ENCODE measurements around the gene MYO18B.

Gene MYO18B

GRCh38 chr22:26019596-26019995 is 277.6 kb downstream of the MYO18B start:
- Histone ChIP-seq H3K36me3 (no peaks in the 10 kb centered on the region), H3K9me3 (peaks cover 0 to 4% (median 3%) of the 10 kb centered on the region in 3 donors), H3K27ac (no peak overlapping the region), H3K4me3 (no peak overlapping the region), H3K4me1 (no peaks in the 10 kb centered on the region), H3K27me3 (no peaks in the 10 kb centered on the region)
- intact Hi-C loops (cut with DNase I; ENCODE audit: low total_unique reads): no loop called here
- no peak for DNase-seq
- TF ChIP-seq, protein P1, sequence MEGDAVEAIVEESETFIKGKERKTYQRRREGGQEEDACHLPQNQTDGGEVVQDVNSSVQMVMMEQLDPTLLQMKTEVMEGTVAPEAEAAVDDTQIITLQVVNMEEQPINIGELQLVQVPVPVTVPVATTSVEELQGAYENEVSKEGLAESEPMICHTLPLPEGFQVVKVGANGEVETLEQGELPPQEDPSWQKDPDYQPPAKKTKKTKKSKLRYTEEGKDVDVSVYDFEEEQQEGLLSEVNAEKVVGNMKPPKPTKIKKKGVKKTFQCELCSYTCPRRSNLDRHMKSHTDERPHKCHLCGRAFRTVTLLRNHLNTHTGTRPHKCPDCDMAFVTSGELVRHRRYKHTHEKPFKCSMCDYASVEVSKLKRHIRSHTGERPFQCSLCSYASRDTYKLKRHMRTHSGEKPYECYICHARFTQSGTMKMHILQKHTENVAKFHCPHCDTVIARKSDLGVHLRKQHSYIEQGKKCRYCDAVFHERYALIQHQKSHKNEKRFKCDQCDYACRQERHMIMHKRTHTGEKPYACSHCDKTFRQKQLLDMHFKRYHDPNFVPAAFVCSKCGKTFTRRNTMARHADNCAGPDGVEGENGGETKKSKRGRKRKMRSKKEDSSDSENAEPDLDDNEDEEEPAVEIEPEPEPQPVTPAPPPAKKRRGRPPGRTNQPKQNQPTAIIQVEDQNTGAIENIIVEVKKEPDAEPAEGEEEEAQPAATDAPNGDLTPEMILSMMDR (IDR thresholded peaks at IDR 0.05): no peak

DNA sequence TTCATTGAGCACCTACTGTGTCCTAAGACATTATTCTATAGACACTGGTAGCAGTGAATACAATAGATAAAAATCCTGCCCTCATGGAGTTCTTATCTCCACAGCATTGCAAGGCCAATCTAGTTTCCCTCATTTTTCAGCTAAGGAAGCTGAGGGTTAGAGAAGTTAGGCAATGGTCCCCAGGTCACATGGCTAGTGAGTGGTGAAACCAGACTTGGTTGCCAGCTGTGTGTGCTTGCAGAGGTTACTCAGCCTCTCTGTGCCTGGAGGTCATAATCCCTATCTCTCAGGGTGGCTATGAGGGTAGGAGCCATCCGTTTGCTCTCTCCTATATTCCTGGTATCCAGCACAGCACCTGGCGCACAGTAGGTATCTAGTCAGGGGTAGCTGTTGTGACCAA is 279.5 kb downstream of the MYO18B start:
- Histone ChIP-seq H3K4me1 (no peaks in the 10 kb centered on the region), H3K27me3 (no peaks in the 10 kb centered on the region), H3K9me3 (peaks cover 0 to 8% (median 8%) of the 10 kb centered on the region in 3 donors), H3K36me3 (no peaks in the 10 kb centered on the region), H3K4me3 (no peak overlapping the region), H3K27ac (no peak overlapping the region)
- intact Hi-C loops (cut with DNase I; ENCODE audit: low total_unique reads): no loop called here
- no peak for DNase-seq
- TF ChIP-seq, protein P1 (IDR thresholded peaks at IDR 0.05): no peak

DNA sequence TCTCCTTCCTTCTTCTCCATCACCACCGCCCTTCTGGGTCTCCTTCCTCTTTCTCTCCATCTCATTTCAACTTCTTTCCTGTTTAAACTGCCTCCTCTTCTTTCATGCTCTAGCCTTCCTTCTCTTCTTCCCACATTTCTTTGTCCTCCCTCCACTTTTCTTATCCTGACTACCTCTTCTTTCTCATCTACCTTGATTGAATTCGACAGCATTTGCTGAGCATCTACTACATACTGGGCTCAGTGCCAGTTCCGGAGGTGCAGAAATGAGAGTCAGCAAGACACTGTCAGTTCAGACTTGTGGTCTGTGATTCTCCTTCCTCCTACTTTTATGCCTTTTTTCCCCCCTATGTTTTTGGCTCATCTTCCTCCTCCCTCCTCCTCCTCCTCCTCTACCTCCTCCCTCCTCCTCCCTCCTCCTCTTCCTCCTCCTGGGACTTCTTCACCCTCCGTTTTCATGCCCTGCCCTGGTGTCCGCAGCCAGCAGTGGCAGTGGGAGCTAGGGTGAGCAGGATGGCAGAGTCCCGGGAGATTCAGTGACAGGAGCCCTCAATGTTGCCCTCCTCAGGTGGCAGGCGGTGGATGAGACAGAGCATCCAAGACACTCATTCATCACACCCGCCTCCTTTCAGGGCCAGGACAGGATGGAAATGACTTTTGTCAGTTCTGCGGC is 281.3 kb downstream of the MYO18B start:
- no peaks in the 10 kb centered on the region for H3K4me1 ChIP-seq
- TF ChIP-seq, protein P1 (IDR thresholded peaks at IDR 0.05): no peak
- H3K9me3 ChIP-seq: peaks cover 0 to 8% (median 8%) of the 10 kb centered on the region in 3 donors
- no peaks in the 10 kb centered on the region for H3K27me3 ChIP-seq
- no peak overlapping the region for H3K27ac ChIP-seq
- no peak for DNase-seq
- no peak overlapping the region for H3K4me3 ChIP-seq
- intact Hi-C loops (cut with DNase I; ENCODE audit: low total_unique reads): no loop called here
- H3K36me3 ChIP-seq: no peaks in the 10 kb centered on the region

DNA sequence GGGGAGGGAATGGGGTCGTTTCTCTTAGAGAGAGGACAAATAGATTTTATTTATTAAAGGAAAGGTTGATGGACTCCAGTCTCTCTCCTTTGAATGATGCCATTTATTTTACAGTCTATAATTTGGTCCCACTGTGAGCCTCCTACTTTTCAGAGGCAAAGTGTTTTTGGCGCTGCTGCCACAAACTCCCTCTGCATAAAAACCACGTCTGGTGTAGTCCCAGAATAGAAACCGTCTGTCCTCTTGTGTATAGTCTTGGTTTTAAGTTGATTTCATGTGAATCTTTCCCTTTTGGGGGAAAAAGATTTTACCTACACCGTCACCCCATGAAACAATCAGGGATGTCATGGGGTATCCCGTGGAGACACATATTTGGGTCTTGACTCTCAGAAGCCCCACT is 283.6 kb downstream of the MYO18B start:
- no peak overlapping the region for H3K4me3 ChIP-seq
- no peaks in the 10 kb centered on the region for H3K27me3 ChIP-seq
- DNase-seq: no peak
- peaks cover 0 to 8% (median 8%) of the 10 kb centered on the region in 3 donors for H3K9me3 ChIP-seq
- intact Hi-C loops (cut with DNase I; ENCODE audit: low total_unique reads): no loop called here
- H3K4me1 ChIP-seq: no peaks in the 10 kb centered on the region
- H3K27ac ChIP-seq: no peak overlapping the region
- TF ChIP-seq, protein P1 (IDR thresholded peaks at IDR 0.05): no peak
- no peaks in the 10 kb centered on the region for H3K36me3 ChIP-seq

GRCh38 chr22:26027341-26027740 is 285.4 kb downstream of the MYO18B start:
- Histone ChIP-seq H3K4me3 (no peak overlapping the region), H3K4me1 (no peaks in the 10 kb centered on the region), H3K27ac (no peak overlapping the region), H3K9me3 (peaks cover 0 to 8% (median 8%) of the 10 kb centered on the region in 3 donors), H3K36me3 (no peaks in the 10 kb centered on the region), H3K27me3 (no peaks in the 10 kb centered on the region)
- TF ChIP-seq, protein P1 (IDR thresholded peaks at IDR 0.05): no peak
- intact Hi-C loops (cut with DNase I; ENCODE audit: low total_unique reads): no loop called here
- DNase-seq: no peak

All from tibial artery (tissue), 4 donors.